ENCODE data around the gene FICD. TPM values are rescaled to one million over a fixed set of nuclear protein-coding genes. Genes with fewer than 3 reads are reported as not detected.

Gene FICD
- total and polyA plus RNA-seq, 9 of the 15 experiments (the other 6 are each of a cell fraction or from before 2014, with no cell fraction given), result 0.88 to 4.5 (median 1.9) TPM

DNA sequence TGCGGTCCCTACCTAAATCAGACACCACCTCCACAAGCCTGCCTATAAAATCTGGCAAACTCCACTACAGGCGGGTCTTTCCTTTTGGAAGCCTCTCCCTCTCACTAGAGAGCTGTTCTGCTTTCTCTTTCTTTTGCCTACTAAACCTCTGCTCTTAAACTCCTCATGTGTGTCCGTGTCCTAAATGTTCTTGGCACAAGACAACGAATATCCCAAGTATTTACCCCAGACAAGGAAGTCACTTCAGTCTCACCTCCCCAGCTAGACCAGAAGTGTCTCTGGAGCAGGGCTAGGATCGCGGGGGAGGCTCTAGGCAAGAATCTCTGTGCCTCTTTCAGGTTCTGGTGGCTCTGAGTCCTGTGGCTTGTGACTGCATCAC is 37.2 kb upstream of the FICD start (continued):
- no peak for TF ChIP-seq FOXJ3 (CRISPR knock-in tag; IDR thresholded peaks at IDR 0.05)
- TF ChIP-seq MTA3 (IDR thresholded peaks at IDR 0.05; ENCODE audit: borderline replicate concordance), result peak; percentile 30; the same call in 1 of the 2 replicates
- no peak for TF ChIP-seq TAF7 (tag; IDR thresholded peaks at IDR 0.05)
- TF ChIP-seq ZNF830 (CRISPR knock-in tag; IDR thresholded peaks at IDR 0.05), result 0 out of 2 replicates have a peak, but pooled peaks have one; percentile 56
- TF ChIP-seq, protein P1, sequence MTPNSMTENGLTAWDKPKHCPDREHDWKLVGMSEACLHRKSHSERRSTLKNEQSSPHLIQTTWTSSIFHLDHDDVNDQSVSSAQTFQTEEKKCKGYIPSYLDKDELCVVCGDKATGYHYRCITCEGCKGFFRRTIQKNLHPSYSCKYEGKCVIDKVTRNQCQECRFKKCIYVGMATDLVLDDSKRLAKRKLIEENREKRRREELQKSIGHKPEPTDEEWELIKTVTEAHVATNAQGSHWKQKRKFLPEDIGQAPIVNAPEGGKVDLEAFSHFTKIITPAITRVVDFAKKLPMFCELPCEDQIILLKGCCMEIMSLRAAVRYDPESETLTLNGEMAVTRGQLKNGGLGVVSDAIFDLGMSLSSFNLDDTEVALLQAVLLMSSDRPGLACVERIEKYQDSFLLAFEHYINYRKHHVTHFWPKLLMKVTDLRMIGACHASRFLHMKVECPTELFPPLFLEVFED (CRISPR knock-in tag; conservative IDR thresholded peaks at IDR 0.05), result no peak
- no peak for TF ChIP-seq KLF16 (IDR thresholded peaks at IDR 0.05)
- no peak for TF ChIP-seq NCOA4 (IDR thresholded peaks at IDR 0.05; ENCODE audit: partially characterized antibody)
- TF ChIP-seq, protein P2, sequence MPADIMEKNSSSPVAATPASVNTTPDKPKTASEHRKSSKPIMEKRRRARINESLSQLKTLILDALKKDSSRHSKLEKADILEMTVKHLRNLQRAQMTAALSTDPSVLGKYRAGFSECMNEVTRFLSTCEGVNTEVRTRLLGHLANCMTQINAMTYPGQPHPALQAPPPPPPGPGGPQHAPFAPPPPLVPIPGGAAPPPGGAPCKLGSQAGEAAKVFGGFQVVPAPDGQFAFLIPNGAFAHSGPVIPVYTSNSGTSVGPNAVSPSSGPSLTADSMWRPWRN (IDR thresholded peaks at IDR 0.05; ENCODE audit: low read depth), result no peak
- TF ChIP-seq, protein P3, sequence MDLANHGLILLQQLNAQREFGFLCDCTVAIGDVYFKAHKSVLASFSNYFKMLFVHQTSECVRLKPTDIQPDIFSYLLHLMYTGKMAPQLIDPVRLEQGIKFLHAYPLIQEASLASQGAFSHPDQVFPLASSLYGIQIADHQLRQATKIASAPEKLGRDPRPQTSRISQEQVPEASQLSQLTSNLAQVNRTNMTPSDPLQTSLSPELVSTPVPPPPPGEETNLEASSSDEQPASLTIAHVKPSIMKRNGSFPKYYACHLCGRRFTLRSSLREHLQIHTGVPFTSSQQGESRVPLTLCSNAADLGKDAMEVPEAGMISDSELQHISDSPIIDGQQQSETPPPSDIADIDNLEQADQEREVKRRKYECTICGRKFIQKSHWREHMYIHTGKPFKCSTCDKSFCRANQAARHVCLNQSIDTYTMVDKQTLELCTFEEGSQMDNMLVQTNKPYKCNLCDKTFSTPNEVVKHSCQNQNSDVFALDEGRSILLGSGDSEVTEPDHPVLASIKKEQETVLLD (IDR thresholded peaks at IDR 0.05), result no peak
- TF ChIP-seq POLR2B (IDR thresholded peaks at IDR 0.05; ENCODE audit: low read depth, partially characterized antibody), result peak; percentile 50
- peak; percentile 38 for TF ChIP-seq TBP (optimal IDR thresholded peaks at IDR 0.05; ENCODE audit: low read depth, low read length)
- TF ChIP-seq GABPA (tag; conservative IDR thresholded peaks at IDR 0.05; ENCODE audit: low read depth), result no peak
- TF ChIP-seq, protein P4, sequence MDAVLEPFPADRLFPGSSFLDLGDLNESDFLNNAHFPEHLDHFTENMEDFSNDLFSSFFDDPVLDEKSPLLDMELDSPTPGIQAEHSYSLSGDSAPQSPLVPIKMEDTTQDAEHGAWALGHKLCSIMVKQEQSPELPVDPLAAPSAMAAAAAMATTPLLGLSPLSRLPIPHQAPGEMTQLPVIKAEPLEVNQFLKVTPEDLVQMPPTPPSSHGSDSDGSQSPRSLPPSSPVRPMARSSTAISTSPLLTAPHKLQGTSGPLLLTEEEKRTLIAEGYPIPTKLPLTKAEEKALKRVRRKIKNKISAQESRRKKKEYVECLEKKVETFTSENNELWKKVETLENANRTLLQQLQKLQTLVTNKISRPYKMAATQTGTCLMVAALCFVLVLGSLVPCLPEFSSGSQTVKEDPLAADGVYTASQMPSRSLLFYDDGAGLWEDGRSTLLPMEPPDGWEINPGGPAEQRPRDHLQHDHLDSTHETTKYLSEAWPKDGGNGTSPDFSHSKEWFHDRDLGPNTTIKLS (IDR thresholded peaks at IDR 0.05; ENCODE audit: borderline replicate concordance, low read depth), result peak; percentile 53; the same call in 1 of the 2 replicates
- TF ChIP-seq, protein P5, sequence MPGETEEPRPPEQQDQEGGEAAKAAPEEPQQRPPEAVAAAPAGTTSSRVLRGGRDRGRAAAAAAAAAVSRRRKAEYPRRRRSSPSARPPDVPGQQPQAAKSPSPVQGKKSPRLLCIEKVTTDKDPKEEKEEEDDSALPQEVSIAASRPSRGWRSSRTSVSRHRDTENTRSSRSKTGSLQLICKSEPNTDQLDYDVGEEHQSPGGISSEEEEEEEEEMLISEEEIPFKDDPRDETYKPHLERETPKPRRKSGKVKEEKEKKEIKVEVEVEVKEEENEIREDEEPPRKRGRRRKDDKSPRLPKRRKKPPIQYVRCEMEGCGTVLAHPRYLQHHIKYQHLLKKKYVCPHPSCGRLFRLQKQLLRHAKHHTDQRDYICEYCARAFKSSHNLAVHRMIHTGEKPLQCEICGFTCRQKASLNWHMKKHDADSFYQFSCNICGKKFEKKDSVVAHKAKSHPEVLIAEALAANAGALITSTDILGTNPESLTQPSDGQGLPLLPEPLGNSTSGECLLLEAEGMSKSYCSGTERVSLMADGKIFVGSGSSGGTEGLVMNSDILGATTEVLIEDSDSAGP (CRISPR knock-in tag; IDR thresholded peaks at IDR 0.05), result no peak
- peak; percentile 29; the same call in 1 of the 2 replicates for TF ChIP-seq PML (IDR thresholded peaks at IDR 0.05; ENCODE audit: low read length)
- TF ChIP-seq, protein P6, sequence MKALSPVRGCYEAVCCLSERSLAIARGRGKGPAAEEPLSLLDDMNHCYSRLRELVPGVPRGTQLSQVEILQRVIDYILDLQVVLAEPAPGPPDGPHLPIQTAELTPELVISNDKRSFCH (CRISPR knock-in tag; IDR thresholded peaks at IDR 0.05), result no peak
- TF ChIP-seq, protein P6 (tag; IDR thresholded peaks at IDR 0.05), result no peak
- no peak for TF ChIP-seq SIN3A (IDR thresholded peaks at IDR 0.05; ENCODE audit: borderline replicate concordance in 2 of 2, control insufficient read depth in 1 of 2, low read depth in 2 of 2, low read length in 2 of 2)
- TF ChIP-seq, protein P7, sequence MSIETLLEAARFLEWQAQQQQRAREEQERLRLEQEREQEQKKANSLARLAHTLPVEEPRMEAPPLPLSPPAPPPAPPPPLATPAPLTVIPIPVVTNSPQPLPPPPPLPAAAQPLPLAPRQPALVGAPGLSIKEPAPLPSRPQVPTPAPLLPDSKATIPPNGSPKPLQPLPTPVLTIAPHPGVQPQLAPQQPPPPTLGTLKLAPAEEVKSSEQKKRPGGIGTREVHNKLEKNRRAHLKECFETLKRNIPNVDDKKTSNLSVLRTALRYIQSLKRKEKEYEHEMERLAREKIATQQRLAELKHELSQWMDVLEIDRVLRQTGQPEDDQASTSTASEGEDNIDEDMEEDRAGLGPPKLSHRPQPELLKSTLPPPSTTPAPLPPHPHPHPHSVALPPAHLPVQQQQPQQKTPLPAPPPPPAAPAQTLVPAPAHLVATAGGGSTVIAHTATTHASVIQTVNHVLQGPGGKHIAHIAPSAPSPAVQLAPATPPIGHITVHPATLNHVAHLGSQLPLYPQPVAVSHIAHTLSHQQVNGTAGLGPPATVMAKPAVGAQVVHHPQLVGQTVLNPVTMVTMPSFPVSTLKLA (conservative IDR thresholded peaks at IDR 0.05), result 0 out of 4 replicates have a peak, but pooled peaks of 1 of the 2 experiments have one; percentile 2
- TF ChIP-seq PHF8 (IDR thresholded peaks at IDR 0.05; ENCODE audit: borderline replicate concordance, low read length), result peak; percentile 18; the same call in 1 of the 2 replicates

Measured in K562 (cell line).